ENCODE measurements around the gene CD164. TPM values are rescaled to one million over a fixed set of nuclear protein-coding genes. Genes with fewer than 3 reads are reported as not detected.

The CD164 gene
- total RNA-seq, 1 donor from 2014 or later: 101 TPM

DNA sequence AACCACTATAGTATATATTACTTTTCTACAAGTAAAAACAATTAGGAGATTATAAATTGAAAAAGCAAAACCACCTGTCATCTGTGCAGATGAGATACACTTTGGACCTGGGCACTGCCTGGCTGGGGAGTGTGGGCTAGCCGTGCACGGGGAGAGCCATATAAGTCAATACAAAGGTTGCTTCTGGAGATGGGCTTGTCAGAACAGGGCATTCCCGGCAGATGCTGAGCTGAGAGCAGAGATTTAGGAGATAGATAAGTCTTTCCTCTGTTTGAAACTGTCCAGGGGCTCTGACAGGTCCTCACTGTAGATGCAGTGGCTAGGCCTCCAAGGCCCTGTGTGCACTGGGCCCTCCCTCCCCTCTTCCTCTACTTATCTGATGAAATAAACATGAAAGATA lies 34.5 kb downstream of the CD164 start:
- Histone ChIP-seq H3K27ac (no peak overlapping the region), H3K4me3 (no peak overlapping the region), H3K9me3 (no peaks in the 10 kb centered on the region), H3K4me1 (peaks cover 0 to 4% of the 10 kb centered on the region in 2 donors), H3K27me3 (no peaks in the 10 kb centered on the region), H3K36me3 (no peaks in the 10 kb centered on the region)
- no peak for DNase-seq (ENCODE audit: low spot score in 2 of 2)
- TF ChIP-seq, protein P1, sequence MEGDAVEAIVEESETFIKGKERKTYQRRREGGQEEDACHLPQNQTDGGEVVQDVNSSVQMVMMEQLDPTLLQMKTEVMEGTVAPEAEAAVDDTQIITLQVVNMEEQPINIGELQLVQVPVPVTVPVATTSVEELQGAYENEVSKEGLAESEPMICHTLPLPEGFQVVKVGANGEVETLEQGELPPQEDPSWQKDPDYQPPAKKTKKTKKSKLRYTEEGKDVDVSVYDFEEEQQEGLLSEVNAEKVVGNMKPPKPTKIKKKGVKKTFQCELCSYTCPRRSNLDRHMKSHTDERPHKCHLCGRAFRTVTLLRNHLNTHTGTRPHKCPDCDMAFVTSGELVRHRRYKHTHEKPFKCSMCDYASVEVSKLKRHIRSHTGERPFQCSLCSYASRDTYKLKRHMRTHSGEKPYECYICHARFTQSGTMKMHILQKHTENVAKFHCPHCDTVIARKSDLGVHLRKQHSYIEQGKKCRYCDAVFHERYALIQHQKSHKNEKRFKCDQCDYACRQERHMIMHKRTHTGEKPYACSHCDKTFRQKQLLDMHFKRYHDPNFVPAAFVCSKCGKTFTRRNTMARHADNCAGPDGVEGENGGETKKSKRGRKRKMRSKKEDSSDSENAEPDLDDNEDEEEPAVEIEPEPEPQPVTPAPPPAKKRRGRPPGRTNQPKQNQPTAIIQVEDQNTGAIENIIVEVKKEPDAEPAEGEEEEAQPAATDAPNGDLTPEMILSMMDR (IDR thresholded peaks at IDR 0.05): no peak
- intact Hi-C loops (cut with DNase I): no loop called here

DNA sequence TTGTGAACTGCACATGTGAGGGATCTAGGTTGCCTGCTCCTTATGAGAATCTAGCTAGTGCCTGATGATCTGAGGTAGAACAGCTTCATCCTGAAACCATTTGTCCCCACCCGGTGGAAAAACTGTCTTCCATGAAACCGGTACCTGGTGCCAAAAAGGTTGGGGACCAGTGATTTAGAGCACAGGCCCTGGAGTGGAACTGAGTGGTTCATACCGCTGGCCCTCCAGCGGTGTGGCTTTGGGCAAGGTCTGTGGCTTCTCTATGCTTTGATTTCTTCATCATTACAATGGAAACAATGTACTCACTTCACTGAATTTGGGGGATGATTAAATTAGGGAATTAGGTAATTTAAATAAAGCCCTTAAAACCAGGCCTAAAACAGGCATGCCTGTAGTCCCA lies 36.3 kb downstream of the CD164 start:
- Histone ChIP-seq H3K4me3 (no peak overlapping the region), H3K36me3 (no peaks in the 10 kb centered on the region), H3K4me1 (peaks cover 0 to 4% of the 10 kb centered on the region in 2 donors), H3K9me3 (no peaks in the 10 kb centered on the region), H3K27me3 (no peaks in the 10 kb centered on the region), H3K27ac (no peak overlapping the region)
- DNase-seq (ENCODE audit: low spot score in 2 of 2): no peak
- TF ChIP-seq, protein P1 (IDR thresholded peaks at IDR 0.05): no peak
- intact Hi-C loops (cut with DNase I): no loop called here

DNA sequence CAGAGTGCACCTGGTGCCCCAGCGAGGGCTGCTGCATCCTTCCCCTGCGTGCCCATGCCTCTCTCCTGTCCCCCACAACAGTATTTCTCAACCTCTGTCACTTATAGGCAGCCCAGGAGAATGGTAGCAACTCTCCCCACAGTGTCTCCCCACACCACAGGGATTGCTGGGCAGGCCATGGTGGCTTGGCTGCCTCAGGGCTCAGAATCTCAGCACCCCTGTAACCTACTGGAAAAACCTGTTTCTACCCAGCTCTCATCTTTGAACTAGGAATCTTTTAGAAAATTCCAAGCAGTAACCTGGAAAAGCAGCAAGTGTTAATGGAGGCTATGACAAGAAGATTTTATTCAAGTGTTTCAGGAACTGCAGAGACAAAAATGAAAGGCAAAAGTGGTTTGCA lies 38.0 kb downstream of the CD164 start:
- no peaks in the 10 kb centered on the region for H3K9me3 ChIP-seq
- intact Hi-C loops (cut with DNase I): no loop called here
- no peak overlapping the region for H3K4me3 ChIP-seq
- TF ChIP-seq, protein P1 (IDR thresholded peaks at IDR 0.05): no peak
- no peak for DNase-seq (ENCODE audit: low spot score in 2 of 2)
- no peaks in the 10 kb centered on the region for H3K4me1 ChIP-seq
- no peaks in the 10 kb centered on the region for H3K27me3 ChIP-seq
- H3K36me3 ChIP-seq: no peaks in the 10 kb centered on the region
- H3K27ac ChIP-seq: no peak overlapping the region

DNA sequence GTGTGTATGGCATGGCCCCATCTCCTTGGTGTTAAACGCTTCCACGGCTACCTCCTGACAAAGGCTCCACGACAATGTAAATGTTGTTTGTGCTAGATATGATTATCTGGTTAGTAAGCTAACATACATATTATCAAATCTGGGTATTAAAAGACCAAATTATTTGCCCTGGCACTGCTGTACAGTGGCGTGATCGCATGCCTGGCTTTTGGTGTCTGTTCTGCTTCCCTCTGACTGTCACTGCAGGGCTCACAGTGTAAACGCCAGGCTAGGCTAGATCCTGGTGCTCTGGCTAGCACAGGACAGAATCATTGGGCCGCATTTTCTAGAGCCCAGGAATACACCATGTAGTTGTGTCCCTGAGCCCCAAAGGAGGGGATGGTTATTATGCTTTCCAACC lies 38.7 kb downstream of the CD164 start:
- no peak for DNase-seq (ENCODE audit: low spot score in 2 of 2)
- TF ChIP-seq, protein P1 (IDR thresholded peaks at IDR 0.05): no peak
- no peak overlapping the region for H3K4me3 ChIP-seq
- no peaks in the 10 kb centered on the region for H3K9me3 ChIP-seq
- no peaks in the 10 kb centered on the region for H3K27me3 ChIP-seq
- H3K27ac ChIP-seq: no peak overlapping the region
- H3K4me1 ChIP-seq: no peaks in the 10 kb centered on the region
- intact Hi-C loops (cut with DNase I): no loop called here
- H3K36me3 ChIP-seq: no peaks in the 10 kb centered on the region

DNA sequence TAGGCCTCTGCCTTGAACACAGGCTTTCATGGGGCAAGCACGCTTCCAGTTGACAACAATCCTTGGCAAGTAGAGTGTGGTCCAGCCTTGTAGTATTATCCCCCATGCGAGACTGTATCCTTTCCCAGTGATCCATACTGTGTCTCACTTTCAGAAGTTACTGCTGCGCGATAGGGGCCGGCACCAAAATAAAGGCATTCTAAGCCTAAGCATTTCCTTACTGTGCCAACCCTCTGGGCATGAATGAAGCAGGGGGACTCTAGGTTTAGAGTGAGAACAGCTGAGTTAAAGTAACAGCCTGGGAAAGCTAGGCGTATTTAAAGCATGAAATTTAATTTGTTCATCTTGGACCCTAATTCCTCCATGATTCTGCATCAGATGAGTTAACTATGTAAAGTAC lies 39.4 kb downstream of the CD164 start:
- TF ChIP-seq, protein P1 (IDR thresholded peaks at IDR 0.05): no peak
- H3K4me1 ChIP-seq: no peaks in the 10 kb centered on the region
- intact Hi-C loops (cut with DNase I): no loop called here
- H3K36me3 ChIP-seq: no peaks in the 10 kb centered on the region
- DNase-seq (ENCODE audit: low spot score in 2 of 2): no peak
- no peaks in the 10 kb centered on the region for H3K9me3 ChIP-seq
- no peak overlapping the region for H3K4me3 ChIP-seq
- H3K27ac ChIP-seq: no peak overlapping the region
- H3K27me3 ChIP-seq: no peaks in the 10 kb centered on the region

DNA sequence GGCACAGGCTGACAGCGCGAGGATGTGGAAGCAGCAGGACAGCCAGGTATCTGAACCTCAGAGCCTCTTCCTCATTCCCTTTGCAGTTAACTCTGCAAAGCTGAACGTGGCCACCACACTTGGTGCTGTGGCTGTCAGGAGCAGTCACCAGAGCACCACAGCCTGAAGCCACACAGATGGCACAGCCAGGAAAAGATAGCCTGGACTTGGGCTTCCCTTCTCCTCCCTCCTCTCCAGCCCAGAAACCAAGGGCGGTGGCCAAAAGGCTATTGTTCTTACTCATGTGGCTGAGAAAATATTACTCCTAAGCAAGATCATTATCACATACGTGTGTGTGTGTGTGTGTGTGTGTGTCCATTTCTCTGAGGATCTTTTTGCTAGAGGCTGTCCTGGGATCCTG lies 39.8 kb downstream of the CD164 start:
- intact Hi-C loops (cut with DNase I): no loop called here
- H3K4me3 ChIP-seq: no peak overlapping the region
- H3K4me1 ChIP-seq: no peaks in the 10 kb centered on the region
- TF ChIP-seq, protein P1 (IDR thresholded peaks at IDR 0.05): no peak
- no peak for DNase-seq (ENCODE audit: low spot score in 2 of 2)
- H3K27me3 ChIP-seq: no peaks in the 10 kb centered on the region
- H3K36me3 ChIP-seq: no peaks in the 10 kb centered on the region
- H3K27ac ChIP-seq: no peak overlapping the region
- H3K9me3 ChIP-seq: no peaks in the 10 kb centered on the region

All from ascending aorta (tissue), 2 donors.